MM.1S (cell line): ENCODE measurements around the gene TMEM45B.

ENCODE experiments used
- DNase-seq: peaks from one replicate; pipeline ENCODE4 v3.0.0-alpha.2; 2015
- H2AFZ ChIP-seq: fragments of 300-600 bp; sonication (generic); 2 replicates; pipeline ENCODE4 v1.6.0; 2016; ENCODE audit warnings: antibody characterized with exemption, low read length
- H3F3A ChIP-seq: fragments of 300-600 bp; sonication (generic); 2 replicates; pipeline ENCODE4 v1.6.1; 2016; ENCODE audit warnings: mild to moderate bottlenecking, antibody characterized with exemption, low read length, moderate library complexity, mixed read lengths; ENCODE audit not compliant: insufficient read depth
- H3K27ac ChIP-seq: fragments of 300-600 bp; sonication (generic); 2 replicates; pipeline ENCODE4 v1.5.1; 2016; ENCODE audit warnings: mild to moderate bottlenecking, low read length
- H3K27me3 ChIP-seq: fragments of 300-600 bp; sonication (generic); replicated peaks from 2 replicates; pipeline ENCODE4 v1.6.0; 2016; ENCODE audit warnings: low read length; ENCODE audit not compliant: insufficient read depth
- H3K36me3 ChIP-seq: fragments of 300-600 bp; sonication (generic); replicated peaks from 2 replicates; pipeline ENCODE4 v1.6.1; 2016; ENCODE audit warnings: mild to moderate bottlenecking, low read length, mixed read lengths; ENCODE audit not compliant: insufficient read depth
- H3K4me1 ChIP-seq: fragments of 300-600 bp; sonication (generic); 2 replicates; pipeline ENCODE4 v1.6.1; 2016; ENCODE audit warnings: low read length, mixed read lengths
- H3K4me2 ChIP-seq: fragments of 300-600 bp; sonication (generic); 2 replicates; pipeline ENCODE4 v1.6.0; 2016; ENCODE audit warnings: low read depth, low read length
- H3K4me3 ChIP-seq: fragments of 300-600 bp; sonication (generic); 2 replicates; pipeline ENCODE4 v1.5.1; 2016; ENCODE audit warnings: low read length, mixed read lengths
- H3K79me2 ChIP-seq: fragments of 300-600 bp; sonication (generic); 2 replicates; pipeline ENCODE4 v1.6.1; 2016; ENCODE audit warnings: mixed run types, low read length, mixed read lengths
- H3K9ac ChIP-seq: fragments of 300-600 bp; sonication (generic); 2 replicates; pipeline ENCODE4 v1.6.1; 2016; ENCODE audit warnings: low read length, mixed read lengths
- H3K9me2 ChIP-seq: fragments of 300-600 bp; sonication (generic); replicated peaks from 2 replicates; pipeline ENCODE4 v1.6.1; 2016; ENCODE audit warnings: mild to moderate bottlenecking, low read length, mixed read lengths; ENCODE audit not compliant: insufficient read depth
- H3K9me3 ChIP-seq: fragments of 300-600 bp; sonication (generic); replicated peaks from 2 replicates; pipeline ENCODE4 v1.6.1; 2016; ENCODE audit warnings: mild to moderate bottlenecking, low read length, mixed read lengths; ENCODE audit not compliant: insufficient read depth
- H4K20me1 ChIP-seq: fragments of 300-600 bp; sonication (generic); 2 replicates; pipeline ENCODE4 v1.6.1; 2016; ENCODE audit warnings: mild to moderate bottlenecking, low read length, moderate library complexity, mixed read lengths; ENCODE audit not compliant: insufficient read depth
- CTCF ChIP-seq: fragments of 300-600 bp; sonication (generic); IDR thresholded peaks from 2 replicates; pipeline ENCODE4 v1.5.1; 2016; ENCODE audit warnings: antibody characterized with exemption, low read length, mixed read lengths
- EZH2 ChIP-seq: fragments of 300-600 bp; sonication (generic); optimal IDR thresholded peaks from 2 replicates; pipeline ENCODE3; 2017; ENCODE audit warnings: low read depth, mild to moderate bottlenecking, antibody characterized with exemption, low read length, mixed read lengths
- EZH2phosphoT487 ChIP-seq: fragments of 300-600 bp; sonication (generic); IDR thresholded peaks from 2 replicates; pipeline ENCODE4 v1.6.1; 2018; ENCODE audit warnings: antibody characterized with exemption, low read length

The TMEM45B gene

GRCh38 chr11:129894278-129895125 is 78.9 kb downstream of the TMEM45B start:
- Histone ChIP-seq H3K4me1 (peaks cover 11% of the 10 kb centered on the region), H3K4me3 (peak overlapping the region; percentile 96), H3K27me3 (no peaks in the 10 kb centered on the region), H3K36me3 (peaks cover 5% of the 10 kb centered on the region), H3F3A (no peaks in the 10 kb centered on the region), H4K20me1 (no peaks in the 10 kb centered on the region), H3K4me2 (peak overlapping the region; percentile 69), H3K9me3 (no peaks in the 10 kb centered on the region), H3K79me2 (peaks cover 22% of the 10 kb centered on the region), H2AFZ (peak overlapping the region; percentile 92), H3K27ac (no peak overlapping the region), H3K9me2 (no peaks in the 10 kb centered on the region), H3K9ac (peak overlapping the region; percentile 71)
- TF ChIP-seq EZH2 (no peak), EZH2phosphoT487 (no peak), CTCF (no peak)
- DNase-seq: peak; percentile 27

GRCh38 chr11:129895126-129896041 is 79.7 kb downstream of the TMEM45B start, which contains the start of gene NFRKB:
NFRKB (minus strand) TSS chr11:129895578; CDS start chr11:129892849, 2,729 bp downstream.
- peaks cover 22% of the 10 kb centered on the region for H3K79me2 ChIP-seq
- H3F3A ChIP-seq: no peaks in the 10 kb centered on the region
- H3K4me1 ChIP-seq: peaks cover 11% of the 10 kb centered on the region
- DNase-seq: peak; percentile 86
- H3K9ac ChIP-seq: peak within 1 kb of the TSS; percentile 71
- H3K36me3 ChIP-seq: peaks cover 5% of the 10 kb centered on the region
- no peaks in the 10 kb centered on the region for H3K9me3 ChIP-seq
- H3K27me3 ChIP-seq: no peaks in the 10 kb centered on the region
- TF ChIP-seq CTCF: peak; percentile 3; the same call in 1 of the 2 replicates
- TF ChIP-seq EZH2: no peak
- no peak for TF ChIP-seq EZH2phosphoT487
- H3K9me2 ChIP-seq: no peaks in the 10 kb centered on the region
- peak within 1 kb of the TSS; percentile 96 for H3K4me2 ChIP-seq
- H3K27ac ChIP-seq: no peak within 1 kb of the TSS
- H3K4me3 ChIP-seq: peak within 1 kb of the TSS; percentile 96
- peak within 1 kb of the TSS; percentile 98 for H2AFZ ChIP-seq
- no peaks in the 10 kb centered on the region for H4K20me1 ChIP-seq

GRCh38 chr11:129896062-129896461 is 80.4 kb downstream of the TMEM45B start:
- Histone ChIP-seq H3K4me3 (peak overlapping the region; percentile 96), H3F3A (no peaks in the 10 kb centered on the region), H3K27ac (no peak overlapping the region), H3K9me3 (no peaks in the 10 kb centered on the region), H3K4me2 (peak overlapping the region; percentile 96), H3K9ac (peak overlapping the region; percentile 48; the same call in 1 of the 2 replicates), H3K4me1 (peaks cover 11% of the 10 kb centered on the region), H2AFZ (peak overlapping the region; percentile 98), H3K27me3 (no peaks in the 10 kb centered on the region), H3K79me2 (peaks cover 22% of the 10 kb centered on the region), H3K36me3 (peaks cover 5% of the 10 kb centered on the region), H3K9me2 (no peaks in the 10 kb centered on the region), H4K20me1 (no peaks in the 10 kb centered on the region)
- TF ChIP-seq EZH2 (no peak), EZH2phosphoT487 (no peak), CTCF (no peak)
- no peak for DNase-seq
